GM23338 (cell line): ENCODE data around the gene NTM. TPM values are rescaled to one million over a fixed set of nuclear protein-coding genes. Genes with fewer than 3 reads are reported as not detected.
A peak's percentile ranks its signal among the peaks of the same experiment; 100 is the strongest.

ENCODE experiments used
- ATAC-seq: fragments of 200-7000 bp; cut with Tn5 transposase; 3 replicates; pipeline ENCODE4 v1.9.1; 2020
- DNase-seq: peaks from one replicate; pipeline ENCODE4 v3.0.0-alpha.2; 2015; ENCODE audit warnings: low spot score
- H2AFZ ChIP-seq: fragments of 200-600 bp; sonication (generic); 2 replicates; pipeline ENCODE4 v1.8.0; 2016; ENCODE audit warnings: antibody characterized with exemption, mild to moderate bottlenecking, moderate library complexity
- H3F3A ChIP-seq: fragments of 200-600 bp; sonication (generic); replicated peaks from 2 replicates; pipeline ENCODE4 v1.8.0; 2017; ENCODE audit warnings: antibody characterized with exemption, mixed run types, low read depth
- H3K27ac ChIP-seq: fragments of 200-600 bp; sonication (generic); 2 replicates; pipeline ENCODE4 v1.6.1; 2016; ENCODE audit warnings: low read depth
- H3K27me3 ChIP-seq: fragments of 200-600 bp; sonication (generic); 2 replicates; pipeline ENCODE4 v1.8.0; 2016; ENCODE audit warnings: mild to moderate bottlenecking, mixed run types, moderate library complexity; ENCODE audit not compliant: insufficient read depth
- H3K36me3 ChIP-seq: fragments of 200-600 bp; sonication (generic); 2 replicates; pipeline ENCODE4 v1.8.0; 2016; ENCODE audit warnings: mild to moderate bottlenecking; ENCODE audit not compliant: insufficient read depth
- H3K4me1 ChIP-seq: fragments of 200-600 bp; sonication (generic); 2 replicates; pipeline ENCODE4 v1.8.0; 2016; ENCODE audit warnings: mild to moderate bottlenecking, moderate library complexity; ENCODE audit not compliant: insufficient read depth
- H3K4me2 ChIP-seq: fragments of 200-600 bp; sonication (generic); 2 replicates; pipeline ENCODE4 v1.7.1; 2017; ENCODE audit warnings: mixed run types
- H3K4me3 ChIP-seq: fragments of 200-600 bp; sonication (generic); 2 replicates; pipeline ENCODE4 v1.6.1; 2016; ENCODE audit warnings: mixed run types
- H3K79me2 ChIP-seq: fragments of 200-600 bp; sonication (generic); replicated peaks from 2 replicates; pipeline ENCODE4 v1.8.0; 2017; ENCODE audit warnings: mild to moderate bottlenecking; ENCODE audit not compliant: insufficient read depth
- H3K9me2 ChIP-seq: fragments of 200-600 bp; sonication (generic); 2 replicates; pipeline ENCODE4 v1.8.0; 2017; ENCODE audit not compliant: insufficient read depth
- H4K20me1 ChIP-seq: fragments of 200-600 bp; sonication (generic); replicated peaks from 2 replicates; pipeline ENCODE4 v1.8.0; 2017; ENCODE audit warnings: mild to moderate bottlenecking; ENCODE audit not compliant: insufficient read depth
- H3K27ac Mint-ChIP-seq: 2 replicates; pipeline ENCODE4 v1.8.0; 2020; ENCODE audit warnings: inconsistent platforms, mild to moderate bottlenecking, moderate library complexity, mixed read lengths
- H3K27me3 Mint-ChIP-seq: 3 replicates; pipeline ENCODE4 v1.8.0; 2022; ENCODE audit warnings: low read depth, mild to moderate bottlenecking, moderate library complexity, mixed read lengths, inconsistent platforms; ENCODE audit not compliant: insufficient read depth, poor library complexity
- H3K36me3 Mint-ChIP-seq: 3 replicates; pipeline ENCODE4 v1.8.0; 2021; ENCODE audit warnings: low read depth, mild to moderate bottlenecking, inconsistent platforms, moderate library complexity, mixed read lengths
- H3K4me1 Mint-ChIP-seq: 3 replicates; pipeline ENCODE4 v1.8.0; 2020; ENCODE audit warnings: mild to moderate bottlenecking, inconsistent platforms, mixed read lengths
- H3K4me3 Mint-ChIP-seq: 3 replicates; pipeline ENCODE4 v1.8.0; 2021; ENCODE audit warnings: moderate library complexity, mild to moderate bottlenecking, inconsistent platforms, mixed read lengths
- H3K9me3 Mint-ChIP-seq: 3 replicates; pipeline ENCODE4 v1.8.0; 2020; ENCODE audit warnings: moderate library complexity, mild to moderate bottlenecking, inconsistent platforms, mixed read lengths
- CREB1 ChIP-seq: fragments of 250-450 bp; sonication (Bioruptor Pico); IDR thresholded peaks from 2 replicates; pipeline ENCODE4 v1.5.0; 2020; ENCODE audit warnings: low read depth, mild to moderate bottlenecking, moderate library complexity
- ZNF114 ChIP-seq: fragments of 250-450 bp; sonication (Bioruptor Pico); IDR thresholded peaks from 2 replicates; pipeline ENCODE4 v1.5.0; 2020; ENCODE audit warnings: mild to moderate bottlenecking, moderate library complexity
- ZNF331 ChIP-seq: fragments of 250-450 bp; sonication (Bioruptor Pico); IDR thresholded peaks from 2 replicates; pipeline ENCODE4 v1.5.0; 2020; ENCODE audit warnings: low read depth, mild to moderate bottlenecking, moderate library complexity
- polyA plus RNA-seq: library from polyadenylated mRNA; unstranded; fragments of >200 nt; fragmentation: Nextera tagmentation; extraction: Ambion mirVana; gene quantifications from 2 replicates; pipeline ENCODE4 v1.2.1, GENCODE V29; 2016
- total RNA-seq: library from RNA; depleted of rRNA; stranded (reverse); fragments of >200 nt; shearing (Covaris generic); gene quantifications from 2 replicates; pipeline ENCODE4 v1.2.3, GENCODE V29; 2014
- TF ChIP-seq, protein P1 (sequence below), 2 experiments: fragments of 200-600 bp in 1 of 2; sonication (generic) in 1 of 2; conservative IDR thresholded peaks; 2 replicates each; pipeline versions ENCODE4 v1.5.1 to v1.6.1; 2016 to 2017; ENCODE audit warnings: antibody characterized with exemption in 2 of 2, low read depth in 2 of 2, mild to moderate bottlenecking in 2 of 2, moderate library complexity in 1 of 2
- TF ChIP-seq, protein P2 (sequence below): fragments of 250-450 bp; sonication (Bioruptor Pico); IDR thresholded peaks from 2 replicates; pipeline ENCODE4 v1.5.0; 2020; ENCODE audit warnings: mild to moderate bottlenecking, moderate library complexity

The NTM gene
- total and polyA plus RNA-seq, 2 experiments from 2014 or later: 10.6 to 14.6 TPM

DNA sequence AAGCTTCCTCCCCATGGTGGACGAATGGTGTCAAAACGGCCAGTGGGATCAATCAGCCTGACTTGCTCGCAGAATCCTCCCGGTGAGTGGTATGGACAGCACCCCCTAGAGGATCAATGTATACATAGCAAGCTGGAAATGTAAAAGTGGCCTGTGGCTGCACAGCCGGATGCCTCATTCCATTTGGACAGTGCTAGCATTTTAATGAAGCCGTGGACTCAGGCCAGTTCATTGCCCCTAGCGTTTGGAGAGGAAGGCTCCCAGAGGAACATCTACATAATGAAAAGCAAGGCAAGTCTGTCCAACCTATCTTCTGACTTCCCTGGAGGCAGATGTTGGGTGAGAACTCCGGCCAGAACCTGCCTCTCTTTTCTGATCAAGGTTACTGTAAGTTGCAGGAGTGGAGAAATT, 942.3 kb downstream of the NTM start:
- Histone ChIP-seq H3K36me3 (no peaks in the 10 kb centered on the region), H3K79me2 (no peaks in the 10 kb centered on the region), H3F3A (no peaks in the 10 kb centered on the region), H4K20me1 (no peaks in the 10 kb centered on the region), H3K27ac (no peak overlapping the region), H3K4me1 (no peaks in the 10 kb centered on the region), H3K27me3 (no peaks in the 10 kb centered on the region), H3K9me2 (no peaks in the 10 kb centered on the region), H3K4me3 (no peak overlapping the region), H2AFZ (no peak overlapping the region), H3K4me2 (no peak overlapping the region)
- H3K4me1 Mint-ChIP-seq: peaks cover 6% of the 10 kb centered on the region; the same call in 2 of the 3 replicates
- DNase-seq: peak; percentile 83
- H3K9me3 Mint-ChIP-seq: peaks cover 2% of the 10 kb centered on the region; the same call in 1 of the 3 replicates
- peak; percentile 87 for ATAC-seq
- H3K27ac Mint-ChIP-seq: no peak overlapping the region
- H3K36me3 Mint-ChIP-seq: no peaks in the 10 kb centered on the region
- H3K27me3 Mint-ChIP-seq: peaks cover 2% of the 10 kb centered on the region
- TF ChIP-seq ZNF114 (CRISPR knock-in tag) (no peak), ZNF331 (CRISPR knock-in tag) (no peak)
- TF ChIP-seq, protein P1, sequence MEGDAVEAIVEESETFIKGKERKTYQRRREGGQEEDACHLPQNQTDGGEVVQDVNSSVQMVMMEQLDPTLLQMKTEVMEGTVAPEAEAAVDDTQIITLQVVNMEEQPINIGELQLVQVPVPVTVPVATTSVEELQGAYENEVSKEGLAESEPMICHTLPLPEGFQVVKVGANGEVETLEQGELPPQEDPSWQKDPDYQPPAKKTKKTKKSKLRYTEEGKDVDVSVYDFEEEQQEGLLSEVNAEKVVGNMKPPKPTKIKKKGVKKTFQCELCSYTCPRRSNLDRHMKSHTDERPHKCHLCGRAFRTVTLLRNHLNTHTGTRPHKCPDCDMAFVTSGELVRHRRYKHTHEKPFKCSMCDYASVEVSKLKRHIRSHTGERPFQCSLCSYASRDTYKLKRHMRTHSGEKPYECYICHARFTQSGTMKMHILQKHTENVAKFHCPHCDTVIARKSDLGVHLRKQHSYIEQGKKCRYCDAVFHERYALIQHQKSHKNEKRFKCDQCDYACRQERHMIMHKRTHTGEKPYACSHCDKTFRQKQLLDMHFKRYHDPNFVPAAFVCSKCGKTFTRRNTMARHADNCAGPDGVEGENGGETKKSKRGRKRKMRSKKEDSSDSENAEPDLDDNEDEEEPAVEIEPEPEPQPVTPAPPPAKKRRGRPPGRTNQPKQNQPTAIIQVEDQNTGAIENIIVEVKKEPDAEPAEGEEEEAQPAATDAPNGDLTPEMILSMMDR (conservative IDR thresholded peaks at IDR 0.05; ENCODE audit: low read depth in 2 of 2): peak; percentile 81 to 86
- no peak overlapping the region for H3K4me3 Mint-ChIP-seq

GRCh38 chr11:132314911-132315455, 944.6 kb downstream of the NTM start:
- Mint-ChIP-seq H3K4me1 (peaks cover 6% of the 10 kb centered on the region; the same call in 2 of the 3 replicates), H3K9me3 (peaks cover 21% of the 10 kb centered on the region), H3K27ac (no peak overlapping the region), H3K27me3 (no peaks in the 10 kb centered on the region), H3K4me3 (no peak overlapping the region), H3K36me3 (peaks cover 21% of the 10 kb centered on the region)
- H2AFZ ChIP-seq: no peak overlapping the region
- H3F3A ChIP-seq: no peaks in the 10 kb centered on the region
- ATAC-seq (no peak), DNase-seq (no peak)
- H4K20me1 ChIP-seq: no peaks in the 10 kb centered on the region
- no peak for TF ChIP-seq CREB1 (CRISPR knock-in tag)
- TF ChIP-seq, protein P2, sequence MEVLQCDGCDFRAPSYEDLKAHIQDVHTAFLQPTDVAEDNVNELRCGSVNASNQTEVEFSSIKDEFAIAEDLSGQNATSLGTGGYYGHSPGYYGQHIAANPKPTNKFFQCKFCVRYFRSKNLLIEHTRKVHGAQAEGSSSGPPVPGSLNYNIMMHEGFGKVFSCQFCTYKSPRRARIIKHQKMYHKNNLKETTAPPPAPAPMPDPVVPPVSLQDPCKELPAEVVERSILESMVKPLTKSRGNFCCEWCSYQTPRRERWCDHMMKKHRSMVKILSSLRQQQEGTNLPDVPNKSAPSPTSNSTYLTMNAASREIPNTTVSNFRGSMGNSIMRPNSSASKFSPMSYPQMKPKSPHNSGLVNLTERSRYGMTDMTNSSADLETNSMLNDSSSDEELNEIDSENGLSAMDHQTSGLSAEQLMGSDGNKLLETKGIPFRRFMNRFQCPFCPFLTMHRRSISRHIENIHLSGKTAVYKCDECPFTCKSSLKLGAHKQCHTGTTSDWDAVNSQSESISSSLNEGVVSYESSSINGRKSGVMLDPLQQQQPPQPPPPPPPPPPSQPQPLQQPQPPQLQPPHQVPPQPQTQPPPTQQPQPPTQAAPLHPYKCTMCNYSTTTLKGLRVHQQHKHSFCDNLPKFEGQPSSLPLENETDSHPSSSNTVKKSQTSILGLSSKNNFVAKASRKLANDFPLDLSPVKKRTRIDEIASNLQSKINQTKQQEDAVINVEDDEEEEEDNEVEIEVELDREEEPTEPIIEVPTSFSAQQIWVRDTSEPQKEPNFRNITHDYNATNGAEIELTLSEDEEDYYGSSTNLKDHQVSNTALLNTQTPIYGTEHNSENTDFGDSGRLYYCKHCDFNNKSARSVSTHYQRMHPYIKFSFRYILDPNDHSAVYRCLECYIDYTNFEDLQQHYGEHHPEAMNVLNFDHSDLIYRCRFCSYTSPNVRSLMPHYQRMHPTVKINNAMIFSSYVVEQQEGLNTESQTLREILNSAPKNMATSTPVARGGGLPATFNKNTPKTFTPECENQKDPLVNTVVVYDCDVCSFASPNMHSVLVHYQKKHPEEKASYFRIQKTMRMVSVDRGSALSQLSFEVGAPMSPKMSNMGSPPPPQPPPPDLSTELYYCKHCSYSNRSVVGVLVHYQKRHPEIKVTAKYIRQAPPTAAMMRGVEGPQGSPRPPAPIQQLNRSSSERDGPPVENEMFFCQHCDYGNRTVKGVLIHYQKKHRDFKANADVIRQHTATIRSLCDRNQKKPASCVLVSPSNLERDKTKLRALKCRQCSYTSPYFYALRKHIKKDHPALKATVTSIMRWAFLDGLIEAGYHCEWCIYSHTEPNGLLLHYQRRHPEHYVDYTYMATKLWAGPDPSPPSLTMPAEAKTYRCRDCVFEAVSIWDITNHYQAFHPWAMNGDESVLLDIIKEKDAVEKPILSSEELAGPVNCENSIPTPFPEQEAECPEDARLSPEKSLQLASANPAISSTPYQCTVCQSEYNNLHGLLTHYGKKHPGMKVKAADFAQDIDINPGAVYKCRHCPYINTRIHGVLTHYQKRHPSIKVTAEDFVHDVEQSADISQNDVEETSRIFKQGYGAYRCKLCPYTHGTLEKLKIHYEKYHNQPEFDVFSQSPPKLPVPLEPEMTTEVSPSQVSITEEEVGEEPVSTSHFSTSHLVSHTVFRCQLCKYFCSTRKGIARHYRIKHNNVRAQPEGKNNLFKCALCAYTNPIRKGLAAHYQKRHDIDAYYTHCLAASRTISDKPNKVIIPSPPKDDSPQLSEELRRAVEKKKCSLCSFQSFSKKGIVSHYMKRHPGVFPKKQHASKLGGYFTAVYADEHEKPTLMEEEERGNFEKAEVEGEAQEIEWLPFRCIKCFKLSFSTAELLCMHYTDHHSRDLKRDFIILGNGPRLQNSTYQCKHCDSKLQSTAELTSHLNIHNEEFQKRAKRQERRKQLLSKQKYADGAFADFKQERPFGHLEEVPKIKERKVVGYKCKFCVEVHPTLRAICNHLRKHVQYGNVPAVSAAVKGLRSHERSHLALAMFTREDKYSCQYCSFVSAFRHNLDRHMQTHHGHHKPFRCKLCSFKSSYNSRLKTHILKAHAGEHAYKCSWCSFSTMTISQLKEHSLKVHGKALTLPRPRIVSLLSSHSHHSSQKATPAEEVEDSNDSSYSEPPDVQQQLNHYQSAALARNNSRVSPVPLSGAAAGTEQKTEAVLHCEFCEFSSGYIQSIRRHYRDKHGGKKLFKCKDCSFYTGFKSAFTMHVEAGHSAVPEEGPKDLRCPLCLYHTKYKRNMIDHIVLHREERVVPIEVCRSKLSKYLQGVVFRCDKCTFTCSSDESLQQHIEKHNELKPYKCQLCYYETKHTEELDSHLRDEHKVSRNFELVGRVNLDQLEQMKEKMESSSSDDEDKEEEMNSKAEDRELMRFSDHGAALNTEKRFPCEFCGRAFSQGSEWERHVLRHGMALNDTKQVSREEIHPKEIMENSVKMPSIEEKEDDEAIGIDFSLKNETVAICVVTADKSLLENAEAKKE: no peak
- H3K79me2 ChIP-seq: no peaks in the 10 kb centered on the region
- no peak overlapping the region for H3K4me3 ChIP-seq
- no peaks in the 10 kb centered on the region for H3K27me3 ChIP-seq
- no peak overlapping the region for H3K4me2 ChIP-seq
- no peaks in the 10 kb centered on the region for H3K4me1 ChIP-seq
- H3K27ac ChIP-seq: no peak overlapping the region
- H3K36me3 ChIP-seq: no peaks in the 10 kb centered on the region
- no peaks in the 10 kb centered on the region for H3K9me2 ChIP-seq
